ENCODE measurements around the gene IL15RA.

The IL15RA gene, protein sequence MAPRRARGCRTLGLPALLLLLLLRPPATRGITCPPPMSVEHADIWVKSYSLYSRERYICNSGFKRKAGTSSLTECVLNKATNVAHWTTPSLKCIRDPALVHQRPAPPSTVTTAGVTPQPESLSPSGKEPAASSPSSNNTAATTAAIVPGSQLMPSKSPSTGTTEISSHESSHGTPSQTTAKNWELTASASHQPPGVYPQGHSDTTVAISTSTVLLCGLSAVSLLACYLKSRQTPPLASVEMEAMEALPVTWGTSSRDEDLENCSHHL

DNA sequence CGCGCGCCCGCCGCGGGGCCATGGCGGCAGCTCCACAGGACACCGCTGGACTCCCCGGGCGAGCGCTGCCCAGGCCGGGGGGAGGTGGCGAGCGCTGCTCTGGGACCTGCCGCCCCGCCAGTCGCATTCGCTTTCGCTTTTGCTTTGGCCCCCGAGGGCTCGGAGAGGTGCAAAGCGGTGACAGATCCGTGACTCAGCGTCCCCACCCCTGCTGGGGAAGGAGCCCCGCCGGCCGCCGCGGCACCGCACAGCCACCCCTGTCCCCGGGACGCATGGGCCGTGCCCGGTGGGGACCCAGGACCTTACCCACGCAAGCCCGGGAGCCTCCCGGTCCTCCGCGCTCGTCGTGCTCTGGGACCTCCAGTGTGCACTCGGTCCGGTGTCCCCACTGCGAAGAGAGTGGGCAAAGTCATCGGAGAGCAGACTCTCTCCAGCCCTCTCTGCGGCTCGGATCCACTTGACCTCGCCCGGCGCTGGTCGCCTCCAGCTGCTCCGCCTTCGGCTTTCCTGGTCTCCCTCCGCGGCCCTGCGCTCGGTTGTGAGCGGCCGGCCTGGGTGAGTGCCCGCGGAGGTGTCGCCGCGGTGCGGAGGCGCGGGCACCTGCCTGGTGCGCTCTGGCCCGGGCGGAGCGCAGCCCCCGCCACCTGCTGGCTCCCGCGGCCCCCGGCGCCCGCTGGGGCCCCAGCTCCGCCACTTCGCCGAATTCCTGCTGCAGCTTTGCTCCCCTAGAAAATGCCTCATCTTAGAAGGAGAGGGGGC, at the start of gene IL15RA:
IL15RA (minus strand) TSS at position 73 of the 759 bp plus-strand sequence; CDS start at position 22, 51 bp downstream.
- FAIRE-seq, result no peak

DNA sequence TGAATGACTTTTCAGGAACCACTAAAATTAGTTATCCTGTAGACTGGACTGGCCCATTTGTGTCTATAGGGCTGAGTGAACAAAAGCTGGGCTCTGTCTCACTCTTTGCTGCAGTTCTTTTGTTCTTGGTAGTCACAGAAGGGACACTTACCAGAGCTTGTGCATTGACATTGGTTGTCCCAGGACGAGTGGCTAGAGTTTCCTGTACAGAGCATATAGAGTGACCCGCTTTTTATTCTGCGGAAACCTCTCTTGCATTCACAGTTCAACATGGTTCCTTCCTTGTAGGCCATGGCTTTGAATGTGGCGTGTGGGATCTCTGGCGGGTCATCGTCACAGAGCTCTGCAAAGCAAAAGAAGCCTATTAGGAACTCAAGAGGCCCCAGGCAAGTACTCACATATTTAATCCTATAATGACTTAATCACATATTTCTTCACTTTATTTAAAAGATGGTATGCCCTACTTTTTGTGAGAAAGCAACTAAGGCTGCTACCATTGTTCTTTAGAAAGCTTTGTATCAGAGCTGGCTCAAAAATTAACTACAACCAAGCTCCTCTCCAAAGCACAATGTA, 48.4 kb upstream of the IL15RA start:
- FAIRE-seq, result no peak

DNA sequence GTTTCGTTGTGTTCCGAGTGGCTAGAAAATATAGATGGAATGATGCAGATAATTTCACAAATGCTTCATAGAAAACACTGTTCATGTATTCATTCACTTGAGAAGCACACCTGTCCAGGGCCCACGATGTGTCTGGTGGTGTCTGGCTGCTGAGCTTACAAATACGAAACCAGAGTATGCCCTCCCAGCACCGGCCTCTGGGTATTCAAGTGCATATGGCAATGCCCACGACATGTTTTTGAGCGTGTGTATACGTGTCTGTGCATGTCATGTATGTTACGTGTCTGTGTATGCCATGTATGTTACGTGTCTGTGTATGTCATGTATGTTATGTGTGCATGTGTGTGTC, 47.0 kb upstream of the IL15RA start:
- FAIRE-seq, result no peak

DNA sequence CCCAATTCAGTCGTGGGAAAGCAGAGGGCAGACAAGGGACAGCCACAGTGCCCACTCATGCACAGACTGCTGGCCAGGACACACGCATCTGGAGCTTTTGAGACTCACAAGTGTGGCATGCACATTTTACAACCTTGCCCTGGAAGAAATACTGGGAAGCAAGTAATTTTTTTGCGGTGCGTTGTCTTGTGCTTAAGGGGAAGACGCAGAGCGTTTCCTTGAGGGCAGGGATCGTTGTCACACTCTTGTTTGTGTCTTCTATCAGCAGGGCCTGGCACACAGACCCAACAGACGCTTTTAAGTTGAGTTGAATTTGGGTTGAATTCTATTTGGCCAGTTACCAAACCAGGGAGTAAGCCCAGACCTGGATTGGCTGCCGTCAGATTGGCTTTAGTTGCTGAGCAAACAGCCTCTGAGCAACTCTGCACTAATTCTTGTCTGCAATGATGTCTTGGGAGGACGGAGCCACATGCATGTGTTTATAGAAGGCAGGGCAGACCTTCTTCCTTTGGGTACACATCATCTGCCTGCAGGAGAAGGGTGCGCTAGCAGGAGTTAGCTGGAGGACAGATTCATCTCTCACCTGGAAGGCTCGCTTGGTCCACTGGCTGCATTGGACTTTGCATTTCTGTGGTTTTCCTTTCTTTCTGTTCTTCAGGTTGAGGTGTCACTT, 46.5 kb upstream of the IL15RA start:
- FAIRE-seq, result no peak

DNA sequence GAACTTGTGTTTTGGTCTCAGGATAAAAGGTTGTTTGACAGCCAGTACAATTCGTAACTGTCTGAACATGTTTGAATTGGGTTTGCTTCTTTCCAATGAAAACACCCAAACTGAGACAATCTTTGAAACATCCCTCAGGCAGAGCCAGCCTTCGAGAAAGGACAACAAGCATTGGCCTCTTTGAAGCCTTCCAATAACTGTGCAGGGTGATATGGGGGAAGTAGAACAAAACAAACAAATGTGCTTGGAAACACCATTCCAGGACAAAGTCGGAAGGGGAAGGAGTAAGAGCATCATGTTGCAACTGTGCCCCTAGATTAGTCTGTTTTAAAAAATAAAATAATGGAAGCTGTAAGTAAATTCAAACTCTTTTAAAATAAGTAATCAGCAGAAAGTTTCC, 45.3 kb upstream of the IL15RA start:
- no peak for FAIRE-seq

DNA sequence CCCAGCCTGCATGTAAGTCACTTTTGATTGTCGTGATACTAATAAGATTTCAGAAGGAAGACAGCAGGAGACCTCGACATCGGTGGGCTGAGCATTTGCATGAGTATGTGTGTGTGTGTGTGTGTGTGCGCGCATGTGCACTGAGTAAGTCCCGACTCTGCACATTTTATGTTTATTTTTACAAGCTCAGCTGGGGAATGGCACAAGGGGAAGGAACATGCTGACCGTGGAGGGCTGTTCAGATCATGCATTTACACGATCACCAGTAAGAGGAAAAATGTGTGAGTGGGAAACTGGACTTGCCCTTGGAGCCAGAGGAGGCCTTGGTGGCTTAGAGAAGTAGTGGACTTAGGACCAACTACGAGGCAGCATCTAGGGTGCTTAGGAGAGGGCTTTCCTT, 43.5 kb upstream of the IL15RA start:
- no peak for FAIRE-seq

DNA sequence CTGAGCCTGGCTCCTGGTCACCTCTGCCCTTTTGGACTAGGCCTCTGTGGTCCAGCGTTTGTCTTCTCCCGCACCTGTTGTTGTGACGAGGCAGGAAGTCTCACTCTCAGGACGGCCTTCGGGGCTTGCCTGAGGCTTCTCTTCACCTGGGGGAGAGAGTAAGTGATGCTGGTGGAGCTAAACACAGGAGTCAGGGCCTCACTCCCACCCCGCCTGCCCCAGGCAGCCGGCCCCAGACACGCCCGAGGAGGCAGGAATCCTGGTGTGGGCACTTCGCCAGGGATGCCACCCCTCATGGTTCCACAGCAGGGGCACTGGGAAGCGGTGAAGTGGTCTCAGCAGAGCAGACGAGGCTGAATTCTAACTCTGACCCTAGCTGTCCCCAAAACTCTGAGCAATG, 42.5 kb upstream of the IL15RA start:
- FAIRE-seq, result no peak

DNA sequence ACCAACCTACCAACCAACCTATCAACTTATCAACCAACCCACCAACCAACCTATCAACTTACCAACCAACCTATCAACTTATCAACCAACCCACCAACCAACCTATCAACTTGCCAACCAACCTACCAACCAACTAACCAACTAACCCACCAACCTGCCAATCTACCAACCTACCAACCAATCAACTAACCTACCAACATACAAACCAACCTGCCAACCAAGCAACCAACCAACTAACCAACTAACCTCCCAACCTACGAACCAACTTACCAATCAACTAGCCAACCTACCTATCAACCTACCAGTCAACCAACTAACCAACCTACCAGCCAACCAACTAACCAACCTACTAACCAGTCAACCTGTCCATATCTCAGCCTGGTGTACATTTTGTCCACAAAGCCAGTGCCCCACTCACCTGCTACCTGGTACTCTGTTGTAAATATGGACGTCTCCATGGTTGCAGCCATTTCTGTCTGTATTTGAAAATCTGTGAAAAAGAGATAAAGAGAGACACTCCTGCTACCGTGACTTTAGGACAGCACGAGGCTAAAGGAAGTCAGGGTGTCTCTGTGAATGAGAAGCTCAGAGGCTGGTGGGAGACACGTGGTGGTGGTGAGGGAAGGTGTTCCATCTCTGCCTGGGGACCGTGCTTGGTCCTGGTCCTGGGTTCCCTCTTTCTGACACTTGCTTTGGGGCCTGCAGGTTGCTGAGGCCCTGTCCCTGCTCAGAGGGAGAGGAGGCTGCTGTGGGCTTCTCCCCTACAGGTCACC, 41.9 kb upstream of the IL15RA start:
- no peak for FAIRE-seq

DNA sequence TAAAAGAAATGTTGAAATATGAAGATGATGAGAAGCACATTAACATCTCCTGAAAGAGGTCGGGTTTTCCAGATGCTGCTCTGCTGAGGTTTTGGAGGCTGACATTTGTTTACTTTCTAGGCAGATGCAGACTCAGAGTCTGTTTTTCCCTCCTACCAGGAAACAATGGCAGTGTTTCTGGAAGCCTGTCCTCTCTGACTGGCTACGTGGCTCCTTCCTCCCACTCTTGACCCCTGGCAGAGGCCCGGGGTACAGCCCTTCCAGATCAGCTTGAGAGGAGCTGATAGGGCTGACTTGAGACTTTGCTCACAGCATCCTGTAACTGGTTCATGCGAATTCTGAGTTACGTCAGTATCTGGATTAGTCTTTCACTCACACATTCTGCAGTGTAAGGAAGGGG, 41.1 kb upstream of the IL15RA start:
- no peak for FAIRE-seq

DNA sequence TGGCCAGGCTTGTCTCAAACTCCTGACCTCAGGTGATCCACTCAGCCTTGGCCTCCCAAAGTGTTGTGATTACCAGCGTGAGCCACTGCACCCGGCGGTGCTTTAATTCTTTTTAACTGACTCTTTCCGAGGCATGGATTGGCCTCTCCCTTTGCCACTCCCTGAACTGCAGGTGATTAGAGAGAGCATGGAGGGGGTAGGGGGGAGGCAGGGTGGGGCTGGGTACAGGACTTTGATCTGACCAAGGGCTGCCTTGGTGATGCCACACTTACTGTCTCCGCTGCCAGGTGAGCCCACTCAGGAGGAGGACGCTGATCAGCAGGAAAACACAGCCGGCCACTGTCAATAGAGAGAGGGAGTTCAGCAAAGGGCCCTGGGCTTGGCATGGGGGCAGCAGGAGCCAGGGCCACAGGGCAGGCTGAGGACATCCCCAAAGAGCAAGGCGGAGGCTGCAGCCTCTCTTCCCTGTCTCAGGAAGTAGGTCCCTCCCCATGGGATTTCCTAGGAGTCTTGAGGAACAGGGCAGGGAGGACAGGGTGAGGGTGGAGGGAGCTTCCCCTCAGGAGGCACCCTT, 40.5 kb upstream of the IL15RA start:
- no peak for FAIRE-seq

DNA sequence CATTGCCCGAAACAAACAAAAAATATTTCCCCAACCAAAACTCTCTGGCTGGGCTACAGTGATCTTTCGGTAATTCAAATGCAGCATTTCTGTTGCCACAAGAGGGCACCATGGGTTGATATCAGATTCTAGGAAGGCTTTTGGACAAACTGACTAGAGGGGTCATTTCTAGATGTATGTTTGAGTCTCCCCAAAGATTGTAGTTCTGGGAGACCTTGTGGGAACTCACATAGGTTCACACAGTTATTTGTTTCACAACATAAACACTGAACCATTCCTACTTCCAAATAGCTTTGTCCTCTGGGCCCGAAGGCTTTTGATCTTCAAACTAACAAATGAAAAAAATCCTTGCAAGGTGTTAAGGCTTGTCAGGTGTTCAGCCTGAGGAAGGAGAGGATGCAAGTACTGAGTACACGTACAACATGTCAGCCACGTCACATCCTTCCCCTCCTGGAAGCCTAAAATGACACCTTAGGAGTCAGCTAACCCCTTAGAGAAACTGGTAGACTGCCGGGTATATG, 37.0 kb upstream of the IL15RA start:
- peak; percentile 27 for FAIRE-seq

DNA sequence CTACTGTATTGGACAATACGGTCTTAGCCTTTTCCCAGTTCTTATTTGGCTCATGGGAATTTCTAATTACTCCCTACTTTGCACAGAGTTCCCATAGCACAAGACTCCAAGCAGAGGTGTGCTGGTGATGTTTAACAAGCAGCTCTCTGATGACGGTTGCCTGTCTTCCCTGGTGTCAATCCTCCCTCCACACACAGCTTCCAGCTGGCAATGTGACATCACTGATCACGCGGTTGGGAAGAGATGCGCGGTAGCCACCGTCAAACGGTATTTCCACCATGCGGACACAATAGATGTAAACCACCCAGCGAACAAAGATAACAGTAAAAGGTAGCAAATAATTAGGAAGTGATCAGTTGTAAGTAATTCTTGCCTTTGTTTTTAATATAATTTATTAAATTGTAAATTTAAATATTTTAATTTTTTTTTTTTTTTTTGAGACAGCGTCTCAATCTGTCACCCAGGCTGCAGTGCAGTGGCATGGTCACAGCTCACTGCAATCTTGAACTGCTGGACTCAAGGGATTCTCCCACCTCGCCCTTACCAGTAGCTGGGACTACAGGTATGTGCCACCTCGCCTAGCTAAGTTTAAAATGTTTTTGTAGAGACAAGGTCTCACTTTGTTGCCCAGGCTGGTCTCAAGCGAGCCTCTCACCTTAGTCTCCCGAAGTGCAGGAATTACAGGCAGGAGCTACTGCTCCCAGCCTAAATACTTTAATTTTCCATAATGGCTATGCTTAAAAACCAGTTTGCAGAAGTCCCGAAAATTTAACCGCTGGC, 36.3 kb upstream of the IL15RA start:
- no peak for FAIRE-seq

DNA sequence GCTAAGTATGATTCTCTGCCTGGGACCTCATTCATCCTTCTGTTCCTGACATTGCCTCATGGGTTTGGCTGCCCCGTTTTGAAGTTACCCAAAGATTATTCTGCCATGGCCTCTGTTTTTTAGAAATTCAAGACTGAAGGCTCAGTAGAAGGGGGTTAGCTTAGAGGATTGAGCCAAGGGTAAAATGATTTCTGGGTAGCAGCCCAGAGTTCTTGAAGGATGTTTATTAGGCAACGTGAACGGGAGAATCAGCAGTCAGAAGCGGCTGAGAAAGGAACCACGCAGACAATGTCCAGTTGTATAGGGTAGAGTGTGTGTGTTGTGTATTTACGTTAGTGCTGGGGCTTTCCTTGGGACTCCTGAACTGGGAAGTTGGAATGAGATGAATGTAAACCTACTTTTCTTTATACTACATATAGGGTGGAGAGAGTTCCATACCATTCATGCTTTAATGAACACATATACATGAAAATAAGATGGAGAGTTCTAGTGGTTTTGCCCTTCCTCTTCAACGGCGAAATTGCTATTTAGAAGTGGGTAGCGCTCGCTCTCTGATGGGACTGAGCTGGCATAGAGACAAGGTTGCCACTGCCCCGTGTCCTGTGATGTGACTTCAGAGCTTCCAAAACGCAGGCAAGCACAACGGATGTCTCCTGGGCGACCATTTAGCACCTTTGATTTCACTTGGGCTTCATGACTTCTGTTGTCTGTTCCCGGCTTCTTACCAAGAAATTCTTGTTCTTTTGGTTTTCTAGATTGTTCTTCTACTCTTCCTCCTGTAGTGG, 35.0 kb upstream of the IL15RA start:
- no peak for FAIRE-seq

DNA sequence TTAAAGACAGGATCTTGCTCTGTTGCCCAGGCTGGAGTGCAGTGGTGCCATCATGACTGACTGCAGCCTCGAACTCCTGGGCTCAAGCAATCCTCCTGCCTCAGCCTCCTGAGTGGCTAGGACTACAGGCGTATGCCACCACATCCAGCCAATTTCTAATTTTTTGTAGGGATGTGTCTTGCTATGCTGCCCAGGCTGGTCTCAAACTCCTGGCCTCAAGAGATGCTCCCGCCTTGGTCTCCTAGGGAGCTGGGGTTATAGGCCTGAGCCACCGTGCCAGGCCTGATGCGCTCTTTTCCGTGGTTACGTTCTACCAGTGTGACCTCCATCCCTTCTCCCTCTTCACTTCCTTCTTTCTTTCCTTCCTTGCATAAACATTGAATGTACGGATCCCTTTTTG, 34.2 kb upstream of the IL15RA start:
- no peak for FAIRE-seq

DNA sequence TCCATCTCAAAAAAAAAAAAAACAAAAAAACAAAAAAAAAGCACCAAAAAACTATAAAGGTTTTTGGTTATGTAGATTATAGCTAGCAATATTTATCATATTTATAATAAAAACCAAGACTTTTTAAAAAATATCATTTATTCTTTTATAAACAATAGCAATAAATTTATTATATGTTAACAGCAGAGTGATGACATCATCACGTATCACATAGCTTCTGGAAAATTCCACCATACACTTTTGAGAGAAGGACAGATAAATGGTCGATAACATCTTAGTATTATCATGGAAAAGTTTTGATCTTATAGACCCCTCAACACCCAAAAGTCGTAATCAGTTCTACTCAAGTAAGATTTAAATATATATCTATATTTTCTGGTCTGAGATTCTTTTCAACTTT, 33.2 kb upstream of the IL15RA start:
- FAIRE-seq, result no peak

DNA sequence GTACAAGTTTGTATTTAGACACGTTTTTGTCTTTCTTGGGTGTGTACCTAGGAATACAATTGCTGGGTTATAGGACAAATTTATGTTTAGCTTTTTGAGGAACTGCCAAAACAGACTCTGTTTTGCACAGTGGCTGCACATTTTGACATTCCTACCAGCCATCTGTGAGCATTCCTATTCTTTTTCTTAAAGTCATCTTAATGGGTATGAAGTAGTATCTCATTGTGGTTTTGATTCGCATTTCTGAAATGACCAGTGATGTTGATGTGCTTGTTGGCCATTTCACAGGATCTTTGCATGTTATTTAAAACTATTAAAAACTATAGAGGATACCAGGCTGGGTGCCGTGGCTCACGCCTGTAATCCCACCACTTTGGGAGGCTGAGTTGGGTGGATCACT, 32.6 kb upstream of the IL15RA start:
- FAIRE-seq, result no peak

DNA sequence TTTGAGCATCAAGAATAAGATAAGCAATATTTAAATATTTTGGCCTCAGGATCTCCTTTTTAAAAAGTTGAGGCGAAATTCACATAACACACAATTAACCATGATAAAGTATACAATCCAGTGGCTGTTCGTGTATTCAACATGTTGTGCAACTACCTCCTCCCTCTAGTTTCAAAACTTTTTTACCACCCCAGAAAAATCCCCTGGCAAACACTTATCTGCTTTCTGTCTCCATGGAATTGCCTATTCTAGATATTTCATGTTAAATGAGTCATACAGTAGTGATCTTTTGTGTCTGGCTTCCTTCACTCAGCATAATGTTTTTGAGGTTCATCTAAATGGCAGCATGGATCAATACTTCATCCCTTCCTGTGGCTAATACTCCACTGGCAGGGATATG, 31.8 kb upstream of the IL15RA start:
- no peak for FAIRE-seq

DNA sequence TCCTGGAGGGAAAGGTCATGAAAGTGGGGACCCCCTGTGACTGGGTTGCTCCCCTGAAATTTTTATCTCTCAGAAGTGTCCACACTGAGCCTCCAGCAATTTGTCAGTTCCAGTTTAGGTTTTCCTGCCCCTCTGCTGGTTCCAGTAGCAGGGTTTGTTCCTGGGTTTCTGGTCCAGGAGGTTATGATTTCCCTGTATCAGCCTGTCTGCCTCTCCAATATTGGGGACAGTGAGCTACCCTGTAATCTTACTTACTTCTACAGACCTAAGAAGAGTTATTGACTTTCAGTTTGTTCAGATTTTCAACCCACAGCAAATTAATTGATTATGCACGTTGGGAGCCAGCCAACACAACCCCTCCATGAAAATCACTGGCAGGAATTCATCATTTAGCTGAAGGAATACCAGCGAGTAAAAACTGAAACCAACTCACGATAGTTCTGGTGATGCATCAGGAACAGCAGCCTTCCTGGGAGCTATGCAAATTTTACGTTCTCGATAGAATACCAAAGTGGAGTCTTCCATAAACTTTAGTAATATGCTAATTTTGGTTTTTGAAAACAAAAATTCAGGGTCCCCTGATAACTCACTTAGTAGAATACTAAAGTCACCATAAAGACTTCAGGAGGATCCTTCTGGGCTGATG, 31.3 kb upstream of the IL15RA start:
- no peak for FAIRE-seq

DNA sequence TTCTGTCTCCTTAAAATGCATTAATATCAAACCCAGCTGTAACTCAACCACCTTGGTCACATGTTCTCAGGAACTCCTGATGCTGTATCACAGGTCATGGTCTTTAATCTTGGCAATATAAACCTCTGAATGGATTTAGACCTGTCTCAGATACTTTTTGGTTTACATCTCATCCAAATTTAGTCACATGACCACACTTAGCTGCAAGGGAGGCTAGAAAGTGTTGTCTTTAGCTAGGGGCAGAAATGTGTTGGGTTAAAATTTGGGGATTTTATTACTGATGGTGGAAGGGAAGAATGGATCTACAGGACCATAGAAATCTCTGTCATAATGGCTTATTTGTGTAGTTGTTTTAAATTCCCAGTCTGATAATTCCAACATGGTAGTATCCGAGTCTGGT, 29.6 kb upstream of the IL15RA start:
- no peak for FAIRE-seq

DNA sequence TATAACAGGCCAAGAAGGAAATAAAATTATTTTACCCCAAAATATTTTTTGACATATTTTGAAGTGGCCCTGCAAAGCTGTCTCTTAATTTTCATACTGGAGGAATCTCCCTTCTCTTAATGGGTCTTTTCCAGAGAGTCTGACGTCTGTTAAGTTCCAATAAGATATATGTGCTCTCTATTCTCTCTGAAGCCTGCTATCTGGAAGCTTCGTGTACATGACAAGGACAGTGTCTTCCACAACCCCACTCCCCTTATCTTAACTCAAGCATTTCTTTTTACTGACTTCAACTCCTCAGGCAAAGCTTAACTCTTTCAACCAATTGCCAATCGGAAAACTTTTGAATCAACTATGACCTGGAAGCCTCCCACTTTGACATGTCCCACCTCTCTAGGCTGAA, 29.2 kb upstream of the IL15RA start:
- FAIRE-seq, result no peak

Data from G401.6 (cell line).